Upper lobe of left lung (tissue), 6 donors: ENCODE results near the gene PI4KB. TPM values are rescaled to one million over a fixed set of nuclear protein-coding genes. Genes with fewer than 3 reads are reported as not detected.

Experiments
- ATAC-seq, 2 donors: fragments of 200-7000 bp; cut with Tn5 transposase; one replicate each; pipeline ENCODE4 v1.9.1; 2022; ENCODE audit warnings: mild to moderate bottlenecking in 2 of 2, moderate library complexity in 2 of 2; ENCODE audit not compliant: low FRiP score in 2 of 2
- DNase-seq, 2 donors: peaks; one replicate each; pipeline ENCODE4 v3.0.0-alpha.2; 2019 to 2020
- H3K27ac ChIP-seq, 4 donors: fragments of 200-600 bp; sonication (generic); one replicate each; pipeline ENCODE4 v1.5.1; 2016 to 2019
- H3K27me3 ChIP-seq, 4 donors: fragments of 200-600 bp; sonication (generic); one replicate each; pipeline ENCODE4 v1.5.1; 2017 to 2019
- H3K36me3 ChIP-seq, 4 donors: fragments of 200-600 bp; sonication (generic); one replicate each; pipeline ENCODE4 v1.5.1; 2016 to 2019
- H3K4me1 ChIP-seq, 4 donors: fragments of 200-600 bp; sonication (generic); one replicate each; pipeline ENCODE4 v1.5.1; 2018 to 2019
- H3K4me3 ChIP-seq, 4 donors: fragments of 200-600 bp; sonication (generic); one replicate each; pipeline ENCODE4 v1.5.1; 2017 to 2019; ENCODE audit warnings: mild to moderate bottlenecking in 2 of 4, moderate library complexity in 1 of 4
- H3K9me3 ChIP-seq, 4 donors: fragments of 200-600 bp; sonication (generic); one replicate each; pipeline ENCODE4 v1.5.1; 2018 to 2019
- EP300 ChIP-seq, 4 donors: sonication (generic); formaldehyde crosslinking; IDR thresholded peaks; one replicate each; pipeline ENCODE4 v1.5.1; 2017; ENCODE audit warnings: antibody characterized with exemption in 4 of 4, control low read depth in 2 of 4
- POLR2A ChIP-seq, 4 donors: fragments of 450-650 bp; IDR thresholded peaks; one replicate each; pipeline ENCODE4 v1.5.1; 2016 to 2017; ENCODE audit warnings: antibody characterized with exemption in 4 of 4, mild to moderate bottlenecking in 2 of 4
- POLR2AphosphoS5 ChIP-seq, 2 donors: sonication (generic); formaldehyde crosslinking; IDR thresholded peaks; one replicate each; pipeline ENCODE4 v1.5.1; 2017; ENCODE audit warnings: antibody characterized with exemption in 2 of 2
- WGBS, 2 donors: methylation state at CpG; one replicate each; pipeline ENCODE4 v1.1.5; 2017 to 2018; 5-methylcytosine and 5-hydroxymethylcytosine counted together
- total RNA-seq, 6 donors: library from RNA; depleted of rRNA in 4 of 6; stranded (reverse); fragments of >200 nt in 4 of 6; gene quantifications; one replicate each; pipeline versions ENCODE4 v1.1.0 to v1.2.1, GENCODE V29; 2016 to 2021
- TF ChIP-seq, protein P1 (sequence below), 6 experiments: fragments of 450-650 bp in 4 of 6; fragments of 200-600 bp in 2 of 6; sonication (generic) in 2 of 6; IDR thresholded peaks; one replicate each; pipeline ENCODE4 v1.5.1; 2016 to 2019; ENCODE audit warnings: antibody characterized with exemption in 6 of 6
- donor health status: DM: no; HTN: no; CAD: no; lungs with moderate emphysema.
- donor health status: DM: no; HTN: yes; CAD: no; lungs with severe emphysema.

PI4KB gene
- total RNA-seq, 6 donors from 2014 or later: 41.3 to 127 (median 64.0) TPM

DNA sequence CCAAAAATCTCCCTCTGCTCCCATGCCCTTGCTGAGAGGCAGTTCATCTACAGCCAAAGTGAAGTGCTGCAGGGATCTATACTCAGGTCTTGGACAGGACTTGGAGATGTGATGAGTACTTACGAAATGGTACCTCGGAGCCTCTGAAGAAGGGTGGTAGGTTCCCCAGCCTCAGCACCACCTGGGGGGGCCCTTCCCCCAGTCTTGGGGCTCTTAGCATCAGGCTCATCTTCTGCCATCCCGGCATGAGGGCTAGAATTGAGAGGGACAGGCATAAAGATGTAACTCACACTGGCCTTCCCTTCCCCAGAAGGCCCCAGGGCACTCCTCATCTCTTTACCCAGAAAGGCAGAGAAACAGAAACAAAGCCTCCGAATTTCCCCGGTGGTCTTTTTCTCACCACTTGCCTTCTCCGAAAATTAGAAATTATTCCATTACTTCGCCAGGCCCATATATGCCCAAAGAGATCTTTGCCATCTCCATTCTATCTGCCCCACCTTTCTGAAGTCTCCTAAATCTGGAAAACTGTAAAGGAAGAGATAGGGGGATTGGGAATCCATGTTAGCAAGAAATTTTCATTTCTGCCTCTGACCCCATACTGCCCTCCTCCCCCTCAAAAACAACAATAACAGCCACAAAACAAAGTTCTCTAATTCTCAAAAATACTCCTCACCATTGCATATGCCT, 19.0 kb upstream of the PI4KB start:
- Histone ChIP-seq H3K4me3 (peak overlapping the region; percentile 2 to 73 (median 67)), H3K9me3 (no peaks in the 10 kb centered on the region), H3K36me3 (peaks cover 0 to 29% (median 18%) of the 10 kb centered on the region in 4 donors), H3K4me1 (peaks cover 9 to 20% (median 14%) of the 10 kb centered on the region in 4 donors), H3K27ac (peak overlapping the region; percentile 81 to 95 (median 94)), H3K27me3 (no peaks in the 10 kb centered on the region)
- DNase-seq (no peak), ATAC-seq (no peak)
- WGBS, 2 donors: 60% methylated on average over 7 of the region's 7 CpGs
- TF ChIP-seq POLR2A (IDR thresholded peaks at IDR 0.05) (no peak), POLR2AphosphoS5 (IDR thresholded peaks at IDR 0.05) (no peak), EP300 (IDR thresholded peaks at IDR 0.05) (no peak)
- TF ChIP-seq, protein P1, sequence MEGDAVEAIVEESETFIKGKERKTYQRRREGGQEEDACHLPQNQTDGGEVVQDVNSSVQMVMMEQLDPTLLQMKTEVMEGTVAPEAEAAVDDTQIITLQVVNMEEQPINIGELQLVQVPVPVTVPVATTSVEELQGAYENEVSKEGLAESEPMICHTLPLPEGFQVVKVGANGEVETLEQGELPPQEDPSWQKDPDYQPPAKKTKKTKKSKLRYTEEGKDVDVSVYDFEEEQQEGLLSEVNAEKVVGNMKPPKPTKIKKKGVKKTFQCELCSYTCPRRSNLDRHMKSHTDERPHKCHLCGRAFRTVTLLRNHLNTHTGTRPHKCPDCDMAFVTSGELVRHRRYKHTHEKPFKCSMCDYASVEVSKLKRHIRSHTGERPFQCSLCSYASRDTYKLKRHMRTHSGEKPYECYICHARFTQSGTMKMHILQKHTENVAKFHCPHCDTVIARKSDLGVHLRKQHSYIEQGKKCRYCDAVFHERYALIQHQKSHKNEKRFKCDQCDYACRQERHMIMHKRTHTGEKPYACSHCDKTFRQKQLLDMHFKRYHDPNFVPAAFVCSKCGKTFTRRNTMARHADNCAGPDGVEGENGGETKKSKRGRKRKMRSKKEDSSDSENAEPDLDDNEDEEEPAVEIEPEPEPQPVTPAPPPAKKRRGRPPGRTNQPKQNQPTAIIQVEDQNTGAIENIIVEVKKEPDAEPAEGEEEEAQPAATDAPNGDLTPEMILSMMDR (IDR thresholded peaks at IDR 0.05): no peak

DNA sequence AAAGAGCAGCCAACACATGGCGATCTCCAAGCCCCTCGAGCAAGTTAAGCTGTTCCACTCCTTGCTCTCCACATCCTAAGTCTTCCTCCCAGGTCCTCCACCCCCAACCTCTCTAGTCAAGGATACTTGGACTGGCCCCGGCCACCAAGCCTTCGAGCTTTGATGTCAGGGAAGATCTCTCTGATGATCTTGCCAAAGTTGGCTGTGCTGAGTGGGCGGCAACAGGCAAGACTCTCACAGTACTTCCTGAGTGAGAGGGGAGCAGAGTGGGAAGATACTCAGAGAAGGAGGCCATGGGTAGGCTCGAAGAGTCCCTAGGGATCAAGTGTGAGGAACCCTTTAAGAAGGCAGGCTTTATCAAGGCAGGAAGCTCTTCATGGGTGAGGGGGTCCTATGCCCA, 17.1 kb upstream of the PI4KB start:
- Histone ChIP-seq H3K4me3 (no peak overlapping the region), H3K9me3 (no peaks in the 10 kb centered on the region), H3K36me3 (peaks cover 0 to 29% (median 18%) of the 10 kb centered on the region in 4 donors), H3K27ac (no peak overlapping the region), H3K27me3 (no peaks in the 10 kb centered on the region), H3K4me1 (peaks cover 12 to 20% (median 16%) of the 10 kb centered on the region in 4 donors)
- TF ChIP-seq EP300 (IDR thresholded peaks at IDR 0.05): no peak
- no peak for TF ChIP-seq POLR2AphosphoS5 (IDR thresholded peaks at IDR 0.05)
- TF ChIP-seq, protein P1 (IDR thresholded peaks at IDR 0.05): no peak
- TF ChIP-seq POLR2A (IDR thresholded peaks at IDR 0.05): no peak
- ATAC-seq (no peak), DNase-seq (no peak)
- 80 to 90% methylated on average over 6 of the region's 6 CpGs for WGBS, 2 donors

DNA sequence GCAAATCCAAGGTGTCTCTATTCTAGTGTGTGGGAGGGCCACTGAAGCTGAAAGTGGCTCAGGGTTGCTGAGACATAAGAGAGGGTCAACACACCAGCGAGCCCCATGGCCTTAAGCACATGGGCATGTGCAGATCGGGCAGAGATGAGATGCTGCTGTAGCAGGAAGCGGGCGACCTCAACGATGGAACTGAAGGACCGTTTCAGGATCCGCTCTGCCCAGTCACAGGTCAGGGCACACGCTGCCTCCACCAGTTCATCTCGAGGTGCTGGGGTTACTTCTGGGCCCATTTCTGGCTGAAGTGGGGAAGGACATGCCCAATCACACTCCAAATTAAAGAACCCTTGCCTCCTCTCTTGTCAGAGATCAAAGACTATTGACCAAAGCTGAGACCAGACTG, 16.4 kb upstream of the PI4KB start:
- DNase-seq (no peak), ATAC-seq (no peak)
- Histone ChIP-seq H3K4me1 (peaks cover 12 to 20% (median 16%) of the 10 kb centered on the region in 4 donors), H3K9me3 (no peaks in the 10 kb centered on the region), H3K36me3 (peaks cover 0 to 29% (median 18%) of the 10 kb centered on the region in 4 donors), H3K27me3 (no peaks in the 10 kb centered on the region), H3K4me3 (no peak overlapping the region), H3K27ac (peak overlapping the region in 1 of 4 donors; percentile 31)
- TF ChIP-seq EP300 (IDR thresholded peaks at IDR 0.05) (no peak), POLR2A (IDR thresholded peaks at IDR 0.05) (no peak), POLR2AphosphoS5 (IDR thresholded peaks at IDR 0.05) (no peak)
- TF ChIP-seq, protein P1 (IDR thresholded peaks at IDR 0.05): no peak
- WGBS, 2 donors: 65 to 70% methylated on average over 9 of the region's 9 CpGs

DNA sequence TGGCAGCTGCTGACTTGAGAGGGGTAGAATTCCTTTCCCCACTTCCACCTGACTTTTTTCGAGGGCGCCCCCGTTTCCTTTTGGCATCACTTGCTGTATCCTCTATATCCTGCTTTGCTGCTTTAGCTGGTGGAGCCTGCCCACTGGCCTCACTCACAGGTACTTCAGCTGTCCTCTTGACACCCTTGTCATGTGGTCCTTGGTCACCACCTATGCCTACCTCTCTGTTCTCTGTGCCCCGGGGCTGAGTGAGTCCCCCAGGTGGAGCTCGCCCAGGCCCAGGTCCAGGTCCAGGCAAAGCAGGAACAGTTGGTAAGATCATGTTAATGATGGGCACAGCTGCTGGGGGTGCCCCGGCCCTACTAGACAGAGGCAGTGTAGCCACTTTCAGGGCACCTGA, 15.4 kb upstream of the PI4KB start:
- H3K36me3 ChIP-seq: peaks cover 0 to 29% (median 18%) of the 10 kb centered on the region in 4 donors
- H3K4me3 ChIP-seq: no peak overlapping the region
- no peaks in the 10 kb centered on the region for H3K9me3 ChIP-seq
- WGBS, 2 donors: 64 to 69% methylated on average over 6 of the region's 6 CpGs
- no peaks in the 10 kb centered on the region for H3K27me3 ChIP-seq
- H3K4me1 ChIP-seq: peaks cover 10 to 16% (median 13%) of the 10 kb centered on the region in 4 donors
- DNase-seq (peak in 1 of 2 donors; percentile 85), ATAC-seq (peak in 1 of 2 donors; percentile 54)
- TF ChIP-seq POLR2AphosphoS5 (IDR thresholded peaks at IDR 0.05): no peak
- TF ChIP-seq, protein P1 (IDR thresholded peaks at IDR 0.05): peak in 1 of 6 experiments; percentile 5
- peak overlapping the region in 3 of 4 donors; percentile 26 to 44 (median 31) for H3K27ac ChIP-seq
